Ectodermal cell (in vitro differentiated cells): ENCODE data around the gene NDUFB11. TPM values are rescaled to one million over a fixed set of nuclear protein-coding genes. Genes with fewer than 3 reads are reported as not detected.

ENCODE experiments used
- H3K27ac ChIP-seq: 2 replicates; pipeline ENCODE4 v1.7.0; 2013; ENCODE audit warnings: mild to moderate bottlenecking, low read depth, low read length; ENCODE audit not compliant: insufficient read depth, poor library complexity, severe bottlenecking
- H3K27me3 ChIP-seq: 2 replicates; pipeline ENCODE4 v1.7.0; 2013; ENCODE audit warnings: mild to moderate bottlenecking, low read length; ENCODE audit not compliant: insufficient read depth, control insufficient read depth, poor library complexity, severe bottlenecking
- H3K36me3 ChIP-seq: one replicate; pipeline ENCODE4 v1.7.0; 2013; ENCODE audit warnings: low read length; ENCODE audit not compliant: control insufficient read depth, insufficient read depth
- H3K4me1 ChIP-seq: one replicate; pipeline ENCODE4 v1.7.0; 2013; ENCODE audit warnings: low read length; ENCODE audit not compliant: control insufficient read depth, insufficient read depth
- H3K4me3 ChIP-seq: 2 replicates; pipeline ENCODE4 v1.7.0; 2013; ENCODE audit warnings: low read depth, low read length, control low read depth; ENCODE audit not compliant: insufficient read depth
- H3K9me3 ChIP-seq: 2 replicates; pipeline ENCODE4 v1.7.0; 2013; ENCODE audit warnings: mild to moderate bottlenecking, low read length, moderate library complexity; ENCODE audit not compliant: control insufficient read depth
- WGBS, 2 experiments: methylation state at CpG; one replicate each; pipeline ENCODE4 v1.1.7; 2013; ENCODE audit warnings: missing lambda C conversion rate in 2 of 2; 5-methylcytosine and 5-hydroxymethylcytosine counted together
- polyA plus RNA-seq, 4 experiments: library from polyadenylated mRNA; stranded (reverse); fragments of 50-300 nt; gene quantifications; one replicate each; pipeline ENCODE4 v1.2.3, GENCODE V29; 2013

NDUFB11 gene
- 123 TPM for polyA plus RNA-seq (2013, experiment 1 of 4)
- 120 TPM for polyA plus RNA-seq (2013, experiment 2 of 4)
- polyA plus RNA-seq (2013, experiment 3 of 4): 116 TPM
- polyA plus RNA-seq (2013, experiment 4 of 4): 127 TPM

GRCh38 chrX:47144626-47145394, at the start of gene NDUFB11, which contains the start of gene RBM10:
Gene NDUFB11, minus strand, starts transcription at chrX:47144702. Its CDS starts 23 bp downstream, at chrX:47144679.
Gene RBM10, plus strand, starts transcription at chrX:47145221. Its CDS starts 2,261 bp downstream, at chrX:47147482.
- Histone ChIP-seq H3K27me3 (no peaks in the 10 kb centered on the region), H3K4me1 (peaks cover 8% of the 10 kb centered on the region), H3K36me3 (peaks cover 8% of the 10 kb centered on the region), H3K9me3 (no peaks in the 10 kb centered on the region), H3K4me3 (peak within 1 kb of the TSS; percentile 64), H3K27ac (peak within 1 kb of the TSS; percentile 82)
- WGBS, 2 experiments: 0 to 1% methylated on average over 53 to 54 of the region's 54 CpGs

GRCh38 chrX:47193475-47194193, 49.1 kb upstream of the NDUFB11 start, which contains the start of gene UBA1:
Gene UBA1, plus strand, starts transcription at chrX:47193829. Its CDS starts 4,974 bp downstream, at chrX:47198803.
- 1% methylated on average over 50 of the region's 50 CpGs for WGBS, 2 experiments
- Histone ChIP-seq H3K36me3 (no peaks in the 10 kb centered on the region), H3K4me3 (peak within 1 kb of the TSS; percentile 75), H3K4me1 (peaks cover 3% of the 10 kb centered on the region), H3K27me3 (peaks cover 10% of the 10 kb centered on the region), H3K27ac (peak within 1 kb of the TSS; percentile 63), H3K9me3 (no peaks in the 10 kb centered on the region)

GRCh38 chrX:47191806-47192401, 47.4 kb upstream of the NDUFB11 start:
- WGBS, 2 experiments: 52 to 58% methylated on average over 11 to 15 of the region's 16 CpGs
- peak overlapping the region; percentile 51 for H3K4me3 ChIP-seq

GRCh38 chrX:47191331-47191730, 46.8 kb upstream of the NDUFB11 start:
- Histone ChIP-seq H3K27ac (no peak overlapping the region), H3K4me1 (no peaks in the 10 kb centered on the region), H3K4me3 (peak overlapping the region; percentile 51)

More at GRCh38 chrX:47191806-47192401, 47.4 kb upstream of the NDUFB11 start:
- H3K27ac ChIP-seq: no peak overlapping the region
- H3K27me3 ChIP-seq: peaks cover 10% of the 10 kb centered on the region
- no peaks in the 10 kb centered on the region for H3K36me3 ChIP-seq
- no peaks in the 10 kb centered on the region for H3K9me3 ChIP-seq
- no peaks in the 10 kb centered on the region for H3K4me1 ChIP-seq

GRCh38 chrX:47190445-47191269, 46.2 kb upstream of the NDUFB11 start:
- no peaks in the 10 kb centered on the region for H3K4me1 ChIP-seq
- no peak overlapping the region for H3K27ac ChIP-seq
- peaks cover 10% of the 10 kb centered on the region for H3K27me3 ChIP-seq
- no peaks in the 10 kb centered on the region for H3K9me3 ChIP-seq
- no peaks in the 10 kb centered on the region for H3K36me3 ChIP-seq
- peak overlapping the region; percentile 51 for H3K4me3 ChIP-seq
- whole genome bisulfite sequencing, 2 experiments: 3 to 5% methylated on average over 40 of the region's 40 CpGs

More at GRCh38 chrX:47191331-47191730, 46.8 kb upstream of the NDUFB11 start:
- WGBS, 2 experiments: 2% methylated on average over 26 of the region's 26 CpGs
- Histone ChIP-seq H3K36me3 (no peaks in the 10 kb centered on the region), H3K9me3 (no peaks in the 10 kb centered on the region), H3K27me3 (peaks cover 10% of the 10 kb centered on the region)

DNA sequence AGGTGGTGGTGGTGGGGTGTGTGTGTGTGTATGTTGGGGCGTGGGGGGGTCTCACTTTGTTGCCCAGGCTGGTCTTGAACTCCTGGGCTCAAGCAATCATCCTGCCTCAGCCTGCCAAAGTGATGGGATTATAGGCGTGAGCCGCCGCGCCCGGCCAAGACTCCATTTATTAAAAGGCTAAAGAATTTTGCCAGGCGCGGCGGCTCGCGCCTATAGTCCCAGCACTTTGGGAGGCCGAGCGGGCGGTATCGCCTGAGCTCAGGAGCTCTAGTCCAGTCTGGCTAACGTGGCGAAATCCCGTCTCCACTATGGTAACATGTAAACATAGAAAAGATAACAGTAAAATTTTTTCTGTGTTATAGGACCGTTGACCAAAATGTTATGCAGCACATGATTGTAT, 45.4 kb upstream of the NDUFB11 start:
- no peaks in the 10 kb centered on the region for H3K4me1 ChIP-seq
- WGBS, 2 experiments: 88 to 89% methylated on average over 15 to 17 of the region's 19 CpGs
- no peaks in the 10 kb centered on the region for H3K9me3 ChIP-seq
- H3K4me3 ChIP-seq: no peak overlapping the region
- peaks cover 10% of the 10 kb centered on the region for H3K27me3 ChIP-seq
- H3K36me3 ChIP-seq: no peaks in the 10 kb centered on the region
- H3K27ac ChIP-seq: no peak overlapping the region

GRCh38 chrX:47187106-47187677, 42.7 kb upstream of the NDUFB11 start:
- Histone ChIP-seq H3K27me3 (peaks cover 10% of the 10 kb centered on the region), H3K9me3 (no peaks in the 10 kb centered on the region), H3K36me3 (no peaks in the 10 kb centered on the region), H3K4me1 (no peaks in the 10 kb centered on the region), H3K4me3 (no peak overlapping the region), H3K27ac (no peak overlapping the region)
- WGBS, 2 experiments: 86 to 89% methylated on average over 3 to 4 of the region's 4 CpGs

DNA sequence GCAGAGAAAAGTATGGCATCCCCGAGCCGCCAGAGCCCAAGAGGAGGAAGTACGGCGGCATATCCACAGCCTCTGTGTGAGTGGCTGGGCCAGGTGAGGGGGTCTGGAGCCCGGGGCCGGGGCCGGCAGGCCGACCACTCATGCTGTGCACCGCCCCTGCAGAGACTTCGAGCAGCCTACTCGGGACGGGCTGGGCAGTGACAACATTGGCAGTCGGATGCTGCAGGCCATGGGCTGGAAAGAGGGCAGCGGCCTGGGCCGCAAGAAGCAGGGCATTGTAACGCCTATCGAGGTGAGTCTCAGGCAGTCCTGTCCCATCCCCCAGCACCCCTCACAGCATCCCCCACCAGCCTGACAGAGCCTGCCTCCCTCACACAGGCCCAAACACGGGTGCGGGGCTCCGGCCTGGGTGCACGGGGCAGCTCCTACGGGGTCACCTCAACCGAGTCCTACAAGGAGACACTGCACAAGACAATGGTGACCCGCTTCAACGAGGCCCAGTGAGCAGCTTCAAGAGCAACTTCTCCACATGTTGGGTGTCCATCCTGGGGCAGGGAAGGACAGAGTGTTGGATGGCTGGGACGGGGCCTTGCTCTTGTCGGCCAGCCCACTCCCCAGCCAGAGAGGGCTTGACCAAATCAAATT, 41.7 kb upstream of the NDUFB11 start:
- Histone ChIP-seq H3K27ac (no peak overlapping the region), H3K4me1 (no peaks in the 10 kb centered on the region), H3K9me3 (no peaks in the 10 kb centered on the region), H3K27me3 (peaks cover under 1% of the 10 kb centered on the region), H3K36me3 (peaks cover 6% of the 10 kb centered on the region), H3K4me3 (no peak overlapping the region)
- WGBS, 2 experiments: 94 to 97% methylated on average over 27 of the region's 27 CpGs

- Histone ChIP-seq H3K27ac (no peak overlapping the region), H3K4me3 (no peak overlapping the region), H3K9me3 (no peaks in the 10 kb centered on the region), H3K36me3 (peaks cover 7% of the 10 kb centered on the region), H3K27me3 (no peaks in the 10 kb centered on the region), H3K4me1 (no peaks in the 10 kb centered on the region)
- 93 to 95% methylated on average over 15 to 17 of the region's 17 CpGs for WGBS, 2 experiments
Observed at GRCh38 chrX:47185241-47185640, 40.7 kb upstream of the NDUFB11 start.
